Measurements from ENCODE around the gene PIN1.

DNA sequence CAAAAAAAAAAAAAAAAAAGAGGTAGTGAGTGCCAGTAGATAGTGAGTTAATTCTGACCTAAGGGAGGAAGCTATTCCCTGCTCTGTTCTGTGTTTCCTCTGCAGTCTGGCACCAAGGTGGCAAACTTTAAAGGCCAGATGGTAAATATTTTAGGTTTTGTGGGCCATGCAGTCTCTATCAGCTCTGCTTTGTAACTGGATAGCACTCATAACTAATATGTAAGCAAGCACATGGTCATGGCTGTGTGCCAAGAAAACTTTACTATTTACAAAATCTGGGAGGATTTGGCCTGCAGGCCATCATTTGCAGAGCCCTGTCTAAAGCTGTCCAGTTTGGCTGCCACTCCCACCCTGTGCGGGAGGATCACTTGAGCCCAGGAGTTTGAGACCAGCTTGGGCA is 4.3 kb downstream of the PIN1 start:
- TF ChIP-seq GATAD2B (conservative IDR thresholded peaks at IDR 0.05; ENCODE audit: low read depth) = no peak
- TF ChIP-seq, protein P1, sequence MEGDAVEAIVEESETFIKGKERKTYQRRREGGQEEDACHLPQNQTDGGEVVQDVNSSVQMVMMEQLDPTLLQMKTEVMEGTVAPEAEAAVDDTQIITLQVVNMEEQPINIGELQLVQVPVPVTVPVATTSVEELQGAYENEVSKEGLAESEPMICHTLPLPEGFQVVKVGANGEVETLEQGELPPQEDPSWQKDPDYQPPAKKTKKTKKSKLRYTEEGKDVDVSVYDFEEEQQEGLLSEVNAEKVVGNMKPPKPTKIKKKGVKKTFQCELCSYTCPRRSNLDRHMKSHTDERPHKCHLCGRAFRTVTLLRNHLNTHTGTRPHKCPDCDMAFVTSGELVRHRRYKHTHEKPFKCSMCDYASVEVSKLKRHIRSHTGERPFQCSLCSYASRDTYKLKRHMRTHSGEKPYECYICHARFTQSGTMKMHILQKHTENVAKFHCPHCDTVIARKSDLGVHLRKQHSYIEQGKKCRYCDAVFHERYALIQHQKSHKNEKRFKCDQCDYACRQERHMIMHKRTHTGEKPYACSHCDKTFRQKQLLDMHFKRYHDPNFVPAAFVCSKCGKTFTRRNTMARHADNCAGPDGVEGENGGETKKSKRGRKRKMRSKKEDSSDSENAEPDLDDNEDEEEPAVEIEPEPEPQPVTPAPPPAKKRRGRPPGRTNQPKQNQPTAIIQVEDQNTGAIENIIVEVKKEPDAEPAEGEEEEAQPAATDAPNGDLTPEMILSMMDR (IDR thresholded peaks at IDR 0.05 in 2 of 3, conservative IDR thresholded peaks at IDR 0.05 in 1 of 3; ENCODE audit: control insufficient read depth in 2 of 3, extremely low read depth in 1 of 3, insufficient read depth in 1 of 3, low read depth in 3 of 3, low read length in 3 of 3) = no peak
- TF ChIP-seq SP1 (IDR thresholded peaks at IDR 0.05; ENCODE audit: low read depth, low read length) = no peak
- TF ChIP-seq, protein P2, sequence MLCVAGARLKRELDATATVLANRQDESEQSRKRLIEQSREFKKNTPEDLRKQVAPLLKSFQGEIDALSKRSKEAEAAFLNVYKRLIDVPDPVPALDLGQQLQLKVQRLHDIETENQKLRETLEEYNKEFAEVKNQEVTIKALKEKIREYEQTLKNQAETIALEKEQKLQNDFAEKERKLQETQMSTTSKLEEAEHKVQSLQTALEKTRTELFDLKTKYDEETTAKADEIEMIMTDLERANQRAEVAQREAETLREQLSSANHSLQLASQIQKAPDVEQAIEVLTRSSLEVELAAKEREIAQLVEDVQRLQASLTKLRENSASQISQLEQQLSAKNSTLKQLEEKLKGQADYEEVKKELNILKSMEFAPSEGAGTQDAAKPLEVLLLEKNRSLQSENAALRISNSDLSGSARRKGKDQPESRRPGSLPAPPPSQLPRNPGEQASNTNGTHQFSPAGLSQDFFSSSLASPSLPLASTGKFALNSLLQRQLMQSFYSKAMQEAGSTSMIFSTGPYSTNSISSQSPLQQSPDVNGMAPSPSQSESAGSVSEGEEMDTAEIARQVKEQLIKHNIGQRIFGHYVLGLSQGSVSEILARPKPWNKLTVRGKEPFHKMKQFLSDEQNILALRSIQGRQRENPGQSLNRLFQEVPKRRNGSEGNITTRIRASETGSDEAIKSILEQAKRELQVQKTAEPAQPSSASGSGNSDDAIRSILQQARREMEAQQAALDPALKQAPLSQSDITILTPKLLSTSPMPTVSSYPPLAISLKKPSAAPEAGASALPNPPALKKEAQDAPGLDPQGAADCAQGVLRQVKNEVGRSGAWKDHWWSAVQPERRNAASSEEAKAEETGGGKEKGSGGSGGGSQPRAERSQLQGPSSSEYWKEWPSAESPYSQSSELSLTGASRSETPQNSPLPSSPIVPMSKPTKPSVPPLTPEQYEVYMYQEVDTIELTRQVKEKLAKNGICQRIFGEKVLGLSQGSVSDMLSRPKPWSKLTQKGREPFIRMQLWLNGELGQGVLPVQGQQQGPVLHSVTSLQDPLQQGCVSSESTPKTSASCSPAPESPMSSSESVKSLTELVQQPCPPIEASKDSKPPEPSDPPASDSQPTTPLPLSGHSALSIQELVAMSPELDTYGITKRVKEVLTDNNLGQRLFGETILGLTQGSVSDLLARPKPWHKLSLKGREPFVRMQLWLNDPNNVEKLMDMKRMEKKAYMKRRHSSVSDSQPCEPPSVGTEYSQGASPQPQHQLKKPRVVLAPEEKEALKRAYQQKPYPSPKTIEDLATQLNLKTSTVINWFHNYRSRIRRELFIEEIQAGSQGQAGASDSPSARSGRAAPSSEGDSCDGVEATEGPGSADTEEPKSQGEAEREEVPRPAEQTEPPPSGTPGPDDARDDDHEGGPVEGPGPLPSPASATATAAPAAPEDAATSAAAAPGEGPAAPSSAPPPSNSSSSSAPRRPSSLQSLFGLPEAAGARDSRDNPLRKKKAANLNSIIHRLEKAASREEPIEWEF (IDR thresholded peaks at IDR 0.05; ENCODE audit: insufficient replicate concordance, low read depth, low read length) = no peak
- TF ChIP-seq, protein P3, sequence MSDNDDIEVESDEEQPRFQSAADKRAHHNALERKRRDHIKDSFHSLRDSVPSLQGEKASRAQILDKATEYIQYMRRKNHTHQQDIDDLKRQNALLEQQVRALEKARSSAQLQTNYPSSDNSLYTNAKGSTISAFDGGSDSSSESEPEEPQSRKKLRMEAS (IDR thresholded peaks at IDR 0.05; ENCODE audit: low read depth, low read length) = no peak
- no peak for TF ChIP-seq CREB1 (IDR thresholded peaks at IDR 0.05; ENCODE audit: low read depth)
- no peak for TF ChIP-seq POLR2A (IDR thresholded peaks at IDR 0.05; ENCODE audit: low read depth, low read length)
- TF ChIP-seq ZZZ3 (IDR thresholded peaks at IDR 0.05; ENCODE audit: control insufficient read depth, insufficient read length, low read depth) = no peak
- TF ChIP-seq BHLHE40 (IDR thresholded peaks at IDR 0.05; ENCODE audit: borderline replicate concordance in 1 of 2, low read depth in 2 of 2, low read length in 1 of 2) = no peak
- TF ChIP-seq NFYB (IDR thresholded peaks at IDR 0.05; ENCODE audit: insufficient read depth, low read depth, low read length) = no peak
- TF ChIP-seq RUNX3 (IDR thresholded peaks at IDR 0.05; ENCODE audit: low read length) = no peak
